SK-MEL-5 (cell line): ENCODE data around the gene PRKCA. TPM values are rescaled to one million over a fixed set of nuclear protein-coding genes. Genes with fewer than 3 reads are reported as not detected.
A peak's percentile ranks its signal among the peaks of the same experiment; 100 is the strongest.

ENCODE experiments used
- DNase-seq: peaks from one replicate; pipeline ENCODE4 v3.0.0-alpha.2; 2016; ENCODE audit warnings: low read depth, low spot score
- in situ Hi-C: cut with HindIII; loops from 2 replicates; pipeline ENCODE4 v1.10.0; 2016; ENCODE audit warnings: low sequenced_read_pairs, high pct_unique_total_duplicates, low pct_unique_long_range_greater_than_20kb
- total RNA-seq: library from RNA; depleted of rRNA; stranded (reverse); fragments of >200 nt; shearing (Covaris generic); gene quantifications from 2 replicates; pipeline ENCODE4 v1.2.3, GENCODE V29; 2014

Gene PRKCA
- total RNA-seq, 1 experiment from 2014 or later: 7.3 TPM

- no peak for DNase-seq
- in situ Hi-C loops: no loop called here
These were observed 533.9 kb downstream of the PRKCA start for GRCh38 chr17:66836063-66837005.

GRCh38 chr17:66837226-66837625 lies 534.8 kb downstream of the PRKCA start:
- DNase-seq: no peak
- in situ Hi-C loops: no loop called here

GRCh38 chr17:66837885-66838665 lies 535.7 kb downstream of the PRKCA start:
- DNase-seq: no peak

GRCh38 chr17:66839616-66840015 lies 537.2 kb downstream of the PRKCA start:
- DNase-seq: no peak
- in situ Hi-C loops: no loop called here

More at GRCh38 chr17:66837885-66838665, 535.7 kb downstream of the PRKCA start:
- in situ Hi-C loops: no loop called here

GRCh38 chr17:66840061-66840460 lies 537.6 kb downstream of the PRKCA start:
- no peak for DNase-seq
- in situ Hi-C loops: no loop called here

- in situ Hi-C loops: no loop called here
- no peak for DNase-seq
These were observed 538.9 kb downstream of the PRKCA start for GRCh38 chr17:66841328-66841727.

- no peak for DNase-seq
- in situ Hi-C loops: no loop called here
These were observed 539.3 kb downstream of the PRKCA start for GRCh38 chr17:66841744-66842143.

GRCh38 chr17:66842505-66842904 lies 540.1 kb downstream of the PRKCA start:
- in situ Hi-C loops: no loop called here
- no peak for DNase-seq

- DNase-seq: no peak
- in situ Hi-C loops: no loop called here
These were observed 540.5 kb downstream of the PRKCA start for GRCh38 chr17:66842959-66843358.

GRCh38 chr17:66843627-66844026 lies 541.2 kb downstream of the PRKCA start:
- no peak for DNase-seq
- in situ Hi-C loops: no loop called here

GRCh38 chr17:66847704-66848103 lies 545.3 kb downstream of the PRKCA start:
- in situ Hi-C loops: no loop called here

GRCh38 chr17:66848496-66848895 lies 546.1 kb downstream of the PRKCA start:
- no peak for DNase-seq
- in situ Hi-C loops: no loop called here

More at GRCh38 chr17:66847704-66848103, 545.3 kb downstream of the PRKCA start:
- DNase-seq: no peak

GRCh38 chr17:66849032-66849655 lies 546.7 kb downstream of the PRKCA start:
- no peak for DNase-seq
- in situ Hi-C loops: no loop called here

GRCh38 chr17:66849851-66850580 lies 547.6 kb downstream of the PRKCA start:
- in situ Hi-C loops: no loop called here
- DNase-seq: no peak

GRCh38 chr17:66850692-66851091 lies 548.3 kb downstream of the PRKCA start:
- in situ Hi-C loops: no loop called here

GRCh38 chr17:66855204-66855603 lies 552.8 kb downstream of the PRKCA start:
- in situ Hi-C loops: no loop called here
- DNase-seq: peak; percentile 53

More at GRCh38 chr17:66850692-66851091, 548.3 kb downstream of the PRKCA start:
- no peak for DNase-seq

- in situ Hi-C loops: no loop called here
- no peak for DNase-seq
These were observed 556.0 kb downstream of the PRKCA start for GRCh38 chr17:66858226-66859083.
